Prostate gland (tissue), 2 donors: ENCODE measurements around the gene OTUD7B. TPM values are rescaled to one million over a fixed set of nuclear protein-coding genes. Genes with fewer than 3 reads are reported as not detected.

Experiments used
- DNase-seq: peaks from one replicate; pipeline ENCODE4 v3.0.0-alpha.2; 2019; ENCODE audit warnings: low spot score
- H3K27ac ChIP-seq, 2 donors: fragments of 200-600 bp; sonication (generic); 2 replicates each; pipeline ENCODE4 v1.5.1; 2017 to 2019
- H3K27me3 ChIP-seq: fragments of 200-600 bp; sonication (generic); replicated peaks from 2 replicates; pipeline ENCODE4 v1.5.1; 2019; ENCODE audit not compliant: insufficient read depth
- H3K36me3 ChIP-seq, 2 donors: fragments of 200-600 bp; sonication (generic); 1 replicate in 1 of 2; 2 replicates in 1 of 2; pipeline versions ENCODE4 v1.5.1 to v1.8.1; 2017 to 2019
- H3K4me1 ChIP-seq: fragments of 200-600 bp; sonication (generic); replicated peaks from 2 replicates; pipeline ENCODE4 v1.5.1; 2019
- H3K4me3 ChIP-seq, 2 donors: fragments of 200-600 bp; sonication (generic); 2 replicates each; pipeline ENCODE4 v1.5.1; 2017 to 2019
- H3K9me3 ChIP-seq: fragments of 200-600 bp; sonication (generic); 2 replicates; pipeline ENCODE4 v1.5.1; 2017
- CTCF ChIP-seq, 4 experiments: fragments of 200-600 bp in 2 of 4; fragments of 450-650 bp in 2 of 4; sonication (generic) in 2 of 4; IDR thresholded peaks; 1 replicate in 3 of 4; 2 replicates in 1 of 4; pipeline ENCODE4 v1.5.1; 2016 to 2019; ENCODE audit warnings: antibody characterized with exemption in 4 of 4, mild to moderate bottlenecking in 2 of 4, moderate library complexity in 2 of 4
- POLR2A ChIP-seq: fragments of 450-650 bp; IDR thresholded peaks from one replicate; pipeline ENCODE4 v1.6.1; 2016; ENCODE audit warnings: antibody characterized with exemption, mild to moderate bottlenecking
- POLR2AphosphoS5 ChIP-seq: sonication (generic); formaldehyde crosslinking; IDR thresholded peaks from one replicate; pipeline ENCODE4 v1.6.1; 2017; ENCODE audit warnings: antibody characterized with exemption
- WGBS: methylation state at CpG from one replicate; pipeline ENCODE4 v1.1.5; 2018; 5-methylcytosine and 5-hydroxymethylcytosine counted together
- intact Hi-C: fragments of 100-400 bp; cut with DNase I; formaldehyde crosslinking; loops from one replicate; pipeline ENCODE4 v1.14.2; 2022
- total RNA-seq, 2 donors: library from RNA; depleted of rRNA; stranded (reverse); fragments of >200 nt; gene quantifications; one replicate each; pipeline ENCODE4 v1.1.0, GENCODE V29; 2016

Gene OTUD7B
- total RNA-seq, 2 donors from 2014 or later: 13.5 to 27.3 TPM

- Histone ChIP-seq H3K27ac (no peak overlapping the region), H3K4me1 (no peaks in the 10 kb centered on the region), H3K9me3 (no peaks in the 10 kb centered on the region), H3K27me3 (no peaks in the 10 kb centered on the region), H3K4me3 (no peak overlapping the region), H3K36me3 (no peaks in the 10 kb centered on the region)
- DNase-seq: no peak
- TF ChIP-seq POLR2AphosphoS5: no peak
- TF ChIP-seq POLR2A: no peak
- no peak for TF ChIP-seq CTCF (IDR thresholded peaks at IDR 0.05)
- WGBS: 73% methylated on average over 11 of the region's 11 CpGs
- intact Hi-C loops: no loop called here
Observed at GRCh38 chr1:149915429-149916192, 94.9 kb downstream of the OTUD7B start.

GRCh38 chr1:149914545-149914944 lies 96.0 kb downstream of the OTUD7B start:
- H3K27me3 ChIP-seq: no peaks in the 10 kb centered on the region
- no peak overlapping the region for H3K27ac ChIP-seq
- no peak for DNase-seq
- no peaks in the 10 kb centered on the region for H3K9me3 ChIP-seq
- no peak overlapping the region for H3K4me3 ChIP-seq
- intact Hi-C loops: no loop called here
- TF ChIP-seq POLR2A: no peak
- TF ChIP-seq CTCF (IDR thresholded peaks at IDR 0.05): no peak
- TF ChIP-seq POLR2AphosphoS5: no peak
- H3K4me1 ChIP-seq: no peaks in the 10 kb centered on the region
- 86% methylated on average over 1 of the region's 1 CpG for WGBS
- no peaks in the 10 kb centered on the region for H3K36me3 ChIP-seq

GRCh38 chr1:149906570-149907075 lies 103.9 kb downstream of the OTUD7B start:
- H3K36me3 ChIP-seq: no peaks in the 10 kb centered on the region
- no peaks in the 10 kb centered on the region for H3K4me1 ChIP-seq
- H3K9me3 ChIP-seq: no peaks in the 10 kb centered on the region
- DNase-seq: no peak
- no peak overlapping the region for H3K27ac ChIP-seq
- H3K4me3 ChIP-seq: no peak overlapping the region
- TF ChIP-seq POLR2AphosphoS5 (no peak), POLR2A (no peak), CTCF (IDR thresholded peaks at IDR 0.05) (no peak)
- no peaks in the 10 kb centered on the region for H3K27me3 ChIP-seq
- 90% methylated on average over 10 of the region's 10 CpGs for WGBS
- intact Hi-C loops: no loop called here

- intact Hi-C loops: no loop called here
- WGBS: 72% methylated on average over 5 of the region's 5 CpGs
- Histone ChIP-seq H3K27me3 (no peaks in the 10 kb centered on the region), H3K4me1 (no peaks in the 10 kb centered on the region), H3K4me3 (no peak overlapping the region), H3K9me3 (no peaks in the 10 kb centered on the region), H3K27ac (no peak overlapping the region), H3K36me3 (no peaks in the 10 kb centered on the region)
- no peak for DNase-seq
- TF ChIP-seq POLR2AphosphoS5 (no peak), CTCF (IDR thresholded peaks at IDR 0.05) (no peak), POLR2A (no peak)
Observed at GRCh38 chr1:149903836-149904491, 106.6 kb downstream of the OTUD7B start.
